Endodermal cell (in vitro differentiated cells): ENCODE data around the gene ME3. TPM values are rescaled to one million over a fixed set of nuclear protein-coding genes. Genes with fewer than 3 reads are reported as not detected.

Experiments
- DNase-seq: peaks from one replicate; pipeline ENCODE4 v3.0.0-alpha.2; 2017
- H3K27ac ChIP-seq: 2 replicates; pipeline ENCODE4 v1.5.1; 2013; ENCODE audit warnings: mild to moderate bottlenecking, low read depth, low read length, moderate library complexity
- H3K27me3 ChIP-seq: 2 replicates; pipeline ENCODE4 v1.6.1; 2013; ENCODE audit warnings: mild to moderate bottlenecking, low read length, moderate library complexity; ENCODE audit not compliant: insufficient read depth, control insufficient read depth, poor library complexity, severe bottlenecking
- H3K36me3 ChIP-seq: 2 replicates; pipeline ENCODE4 v1.7.0; 2013; ENCODE audit warnings: mild to moderate bottlenecking, low read length, moderate library complexity; ENCODE audit not compliant: control insufficient read depth, insufficient read depth
- H3K4me1 ChIP-seq: one replicate; pipeline ENCODE4 v1.7.0; 2013; ENCODE audit warnings: low read length; ENCODE audit not compliant: control insufficient read depth, insufficient read depth
- H3K4me3 ChIP-seq: 2 replicates; pipeline ENCODE4 v1.5.1; 2013; ENCODE audit warnings: mild to moderate bottlenecking, low read length, moderate library complexity
- H3K9ac ChIP-seq: 2 replicates; pipeline ENCODE4 v1.6.1; 2013; ENCODE audit warnings: mild to moderate bottlenecking, low read length, moderate library complexity; ENCODE audit not compliant: poor library complexity, severe bottlenecking; ENCODE audit errors: extremely low read depth
- H3K9me3 ChIP-seq: 2 replicates; pipeline ENCODE4 v1.6.1; 2013; ENCODE audit warnings: mild to moderate bottlenecking, low read length, moderate library complexity; ENCODE audit not compliant: control insufficient read depth
- H3K27ac Mint-ChIP-seq: 2 replicates; pipeline ENCODE4 v1.8.0; 2020; ENCODE audit warnings: mixed read lengths
- H3K27me3 Mint-ChIP-seq: 2 replicates; pipeline ENCODE4 v1.8.0; 2021; ENCODE audit warnings: mild to moderate bottlenecking, mixed read lengths; ENCODE audit not compliant: insufficient read depth
- H3K36me3 Mint-ChIP-seq: 2 replicates; pipeline ENCODE4 v1.8.0; 2020; ENCODE audit warnings: low read depth, mixed read lengths
- H3K4me1 Mint-ChIP-seq: 2 replicates; pipeline ENCODE4 v1.8.0; 2020; ENCODE audit warnings: mixed read lengths
- H3K4me3 Mint-ChIP-seq: 2 replicates; pipeline ENCODE4 v1.8.0; 2020; ENCODE audit warnings: mild to moderate bottlenecking, moderate library complexity, mixed read lengths
- H3K9me3 Mint-ChIP-seq: 2 replicates; pipeline ENCODE4 v1.8.0; 2020; ENCODE audit warnings: mild to moderate bottlenecking, mixed read lengths
- CTCF ChIP-seq: fragments of 200-600 bp; sonication (generic); conservative IDR thresholded peaks from 2 replicates; pipeline ENCODE4 v1.5.0; 2021; ENCODE audit warnings: antibody characterized with exemption, mild to moderate bottlenecking
- WGBS, 2 experiments: methylation state at CpG; one replicate each; pipeline versions ENCODE4 v1.1.5 to v1.1.7; 2013; ENCODE audit warnings: missing lambda C conversion rate in 2 of 2, mixed read lengths in 1 of 2; ENCODE audit not compliant: insufficient coverage in 1 of 2, insufficient read length in 1 of 2; 5-methylcytosine and 5-hydroxymethylcytosine counted together
- total RNA-seq, 2 donors: library from RNA; stranded (reverse); fragmentation: NEBNext Ultra II Directional in 1 of 2; extraction: Animal tissue kit (Norgen Biotek cat#: 25700) in 1 of 2; gene quantifications; 2 replicates in 1 of 2; 3 replicates in 1 of 2; pipeline ENCODE4 v1.2.1, GENCODE V29; 2021

ME3 gene
- total RNA-seq, 2 donors from 2014 or later, result 1.2 to 1.3 TPM

GRCh38 chr11:86415026-86415425 lies 257.4 kb downstream of the ME3 start:
- Histone ChIP-seq H3K9me3 (no peaks in the 10 kb centered on the region), H3K9ac (no peak overlapping the region), H3K27ac (no peak overlapping the region), H3K4me3 (no peak overlapping the region), H3K27me3 (no peaks in the 10 kb centered on the region), H3K36me3 (no peaks in the 10 kb centered on the region), H3K4me1 (peaks cover 11% of the 10 kb centered on the region)
- Mint-ChIP-seq H3K9me3 (no peaks in the 10 kb centered on the region), H3K4me3 (no peak overlapping the region), H3K27me3 (no peaks in the 10 kb centered on the region), H3K36me3 (peaks cover 2% of the 10 kb centered on the region), H3K27ac (no peak overlapping the region), H3K4me1 (peaks cover 17% of the 10 kb centered on the region)
- no peak for DNase-seq
- 90 to 95% methylated on average over 3 to 4 of the region's 4 CpGs for WGBS, 2 experiments
- no peak for TF ChIP-seq CTCF

GRCh38 chr11:86414032-86414431 lies 258.4 kb downstream of the ME3 start:
- H3K9ac ChIP-seq, result no peak overlapping the region
- Mint-ChIP-seq H3K36me3 (peaks cover 2% of the 10 kb centered on the region), H3K9me3 (no peaks in the 10 kb centered on the region), H3K27ac (no peak overlapping the region), H3K4me3 (no peak overlapping the region), H3K27me3 (no peaks in the 10 kb centered on the region), H3K4me1 (peaks cover 10% of the 10 kb centered on the region)
- no peak for TF ChIP-seq CTCF
- H3K9me3 ChIP-seq, result no peaks in the 10 kb centered on the region
- no peaks in the 10 kb centered on the region for H3K27me3 ChIP-seq
- H3K36me3 ChIP-seq, result no peaks in the 10 kb centered on the region
- WGBS, 2 experiments, result 67 to 86% methylated on average over 1 to 2 of the region's 2 CpGs
- H3K27ac ChIP-seq, result no peak overlapping the region
- no peak for DNase-seq
- H3K4me1 ChIP-seq, result peaks cover under 1% of the 10 kb centered on the region
- no peak overlapping the region for H3K4me3 ChIP-seq

GRCh38 chr11:86408845-86409244 lies 263.6 kb downstream of the ME3 start:
- H3K36me3 ChIP-seq, result no peaks in the 10 kb centered on the region
- no peaks in the 10 kb centered on the region for H3K4me1 ChIP-seq
- no peaks in the 10 kb centered on the region for H3K9me3 ChIP-seq
- no peak for DNase-seq
- Mint-ChIP-seq H3K36me3 (peaks cover 2% of the 10 kb centered on the region), H3K4me3 (no peak overlapping the region), H3K4me1 (no peaks in the 10 kb centered on the region), H3K27me3 (no peaks in the 10 kb centered on the region), H3K27ac (no peak overlapping the region), H3K9me3 (no peaks in the 10 kb centered on the region)
- no peaks in the 10 kb centered on the region for H3K27me3 ChIP-seq
- no peak overlapping the region for H3K9ac ChIP-seq
- H3K27ac ChIP-seq, result no peak overlapping the region
- H3K4me3 ChIP-seq, result no peak overlapping the region
- TF ChIP-seq CTCF, result peak; percentile 74
